ENCODE measurements around the gene LRP4.

The LRP4 gene

DNA sequence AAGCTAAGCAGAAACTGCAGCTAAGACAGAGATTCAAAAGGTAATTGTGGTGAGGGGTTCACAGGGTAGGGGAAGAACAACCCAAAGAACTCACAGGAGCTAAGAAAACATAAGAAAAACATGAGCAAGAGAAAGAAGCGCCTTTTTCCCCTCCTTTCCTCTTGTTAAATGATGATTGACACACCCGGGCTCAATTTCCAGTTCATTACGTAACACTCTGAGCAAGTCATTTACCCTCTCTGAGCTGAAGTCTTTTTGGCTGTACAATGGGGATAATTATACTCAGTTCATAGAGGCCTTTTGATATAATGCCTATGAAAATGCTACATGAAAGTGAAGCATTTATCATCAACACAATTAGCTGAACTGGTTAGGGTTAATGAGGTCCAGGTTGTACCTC is 17.2 kb downstream of the LRP4 start:
- Histone ChIP-seq H2AK5ac (ENCODE audit: low read length) (no peak overlapping the region), H3K23ac (ENCODE audit: low read length) (no peak overlapping the region), H3K36me3 (ENCODE audit: control insufficient read depth, insufficient read depth, low read length) (peaks cover 8% of the 10 kb centered on the region), H3K18ac (ENCODE audit: low read length) (no peak overlapping the region), H3K79me2 (ENCODE audit: control insufficient read depth, insufficient read depth, low read length) (peaks cover 26% of the 10 kb centered on the region), H3K4me3 (ENCODE audit: low read length) (no peak overlapping the region), H2BK120ac (ENCODE audit: low read depth, low read length) (no peak overlapping the region), H3K27me3 (ENCODE audit: insufficient read depth, low read length, poor library complexity) (no peaks in the 10 kb centered on the region), H2BK15ac (replicated peaks; ENCODE audit: low read depth) (no peak overlapping the region), H3K9ac (ENCODE audit: low read length) (no peak overlapping the region), H4K5ac (ENCODE audit: low read length) (no peak overlapping the region), H2BK5ac (ENCODE audit: low read length) (no peak overlapping the region), H3K4ac (ENCODE audit: low read depth, low read length) (no peak overlapping the region), H4K8ac (ENCODE audit: low read depth, low read length) (no peak overlapping the region), H3K27ac (ENCODE audit: low read depth, low read length) (no peak overlapping the region), H3K56ac (ENCODE audit: low read length) (no peak overlapping the region), H3K79me1 (ENCODE audit: low read length) (peaks cover 13% of the 10 kb centered on the region), H3K4me1 (ENCODE audit: control insufficient read depth, low read depth, low read length) (no peaks in the 10 kb centered on the region), H3K4me2 (ENCODE audit: low read length) (no peak overlapping the region)
- WGBS (ENCODE audit: extremely low coverage, insufficient coverage, low lambda C conversion rate) = no CpG with 5 or more reads among the region's 3 CpGs
- DNase-seq = no peak

DNA sequence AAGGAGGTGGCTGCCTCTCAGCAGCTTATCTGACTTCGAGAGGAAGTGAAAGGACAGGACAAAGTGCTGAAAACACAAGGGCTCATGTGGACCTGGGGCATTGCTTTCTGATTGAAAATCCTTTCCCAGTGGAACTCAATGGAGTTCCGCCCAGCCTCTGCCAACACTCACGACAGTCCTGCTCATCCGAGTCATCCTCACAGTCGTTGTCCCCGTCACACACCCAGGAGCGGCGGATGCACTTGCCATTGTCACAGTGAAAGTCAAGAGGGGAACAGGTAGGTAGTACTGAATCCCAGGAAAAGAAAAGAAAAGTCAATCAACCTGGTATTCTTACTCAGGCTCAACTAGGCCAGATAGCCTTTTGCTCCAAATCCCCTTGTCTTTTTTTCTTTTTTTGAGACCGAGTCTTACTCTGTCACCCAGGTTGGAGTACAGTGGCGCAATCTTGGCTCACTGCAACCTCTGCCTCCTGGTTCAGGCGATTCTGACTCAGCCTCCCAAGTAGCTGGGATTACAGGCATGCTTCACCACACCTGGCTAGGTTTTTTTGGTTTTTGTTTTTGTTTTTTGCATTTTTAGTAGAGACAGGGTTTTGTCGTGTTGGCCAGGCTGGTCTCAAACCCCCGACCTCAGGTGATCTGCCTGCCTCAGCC is 18.1 kb downstream of the LRP4 start:
- no peak overlapping the region for H2BK120ac ChIP-seq (ENCODE audit: low read depth, low read length)
- H3K79me2 ChIP-seq (ENCODE audit: control insufficient read depth, insufficient read depth, low read length) = peaks cover 21% of the 10 kb centered on the region
- H3K4me2 ChIP-seq (ENCODE audit: low read length) = no peak overlapping the region
- H3K4me3 ChIP-seq (ENCODE audit: low read length) = no peak overlapping the region
- H3K23ac ChIP-seq (ENCODE audit: low read length) = no peak overlapping the region
- no peak overlapping the region for H3K56ac ChIP-seq (ENCODE audit: low read length)
- no peaks in the 10 kb centered on the region for H3K4me1 ChIP-seq (ENCODE audit: control insufficient read depth, low read depth, low read length)
- no peak for DNase-seq
- no peak overlapping the region for H3K27ac ChIP-seq (ENCODE audit: low read depth, low read length)
- H3K4ac ChIP-seq (ENCODE audit: low read depth, low read length) = no peak overlapping the region
- H2AK5ac ChIP-seq (ENCODE audit: low read length) = no peak overlapping the region
- H3K27me3 ChIP-seq (ENCODE audit: insufficient read depth, low read length, poor library complexity) = no peaks in the 10 kb centered on the region
- no peak overlapping the region for H2BK15ac ChIP-seq (replicated peaks; ENCODE audit: low read depth)
- H3K79me1 ChIP-seq (ENCODE audit: low read length) = peaks cover 12% of the 10 kb centered on the region
- H3K36me3 ChIP-seq (ENCODE audit: control insufficient read depth, insufficient read depth, low read length) = peaks cover 8% of the 10 kb centered on the region
- no peak overlapping the region for H2BK5ac ChIP-seq (ENCODE audit: low read length)
- no peak overlapping the region for H3K18ac ChIP-seq (ENCODE audit: low read length)
- no CpG with 5 or more reads among the region's 13 CpGs for WGBS (ENCODE audit: extremely low coverage, insufficient coverage, low lambda C conversion rate)
- no peak overlapping the region for H4K8ac ChIP-seq (ENCODE audit: low read depth, low read length)
- H4K5ac ChIP-seq (ENCODE audit: low read length) = no peak overlapping the region
- no peak overlapping the region for H3K9ac ChIP-seq (ENCODE audit: low read length)

DNA sequence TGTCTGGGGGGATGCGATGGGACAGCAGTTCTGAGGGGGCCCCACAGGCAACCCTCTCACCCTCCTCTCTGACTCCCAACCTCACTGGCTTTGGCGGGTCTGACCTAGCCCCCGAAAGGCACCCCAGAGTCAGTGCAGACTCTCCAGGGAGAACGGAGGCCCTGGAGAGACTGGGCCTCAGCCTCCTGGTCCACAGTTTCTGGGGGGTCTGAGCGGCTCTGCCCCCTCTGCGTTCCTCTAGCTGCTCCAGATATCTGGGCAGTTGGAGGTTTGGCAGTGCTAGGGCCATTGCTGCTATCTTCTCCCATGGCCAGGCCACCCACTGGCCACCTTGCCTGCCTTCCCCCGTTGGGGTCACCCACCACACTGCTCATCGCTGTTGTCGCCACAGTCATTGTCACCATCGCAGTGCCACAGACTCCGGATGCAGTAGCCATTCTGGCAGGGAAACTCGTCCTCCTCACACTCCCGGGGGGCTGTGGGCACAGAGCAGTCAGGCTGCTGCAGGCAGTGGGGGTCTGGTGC is 18.8 kb downstream of the LRP4 start:
- H2AK5ac ChIP-seq (ENCODE audit: low read length) = no peak overlapping the region
- H2BK120ac ChIP-seq (ENCODE audit: low read depth, low read length) = no peak overlapping the region
- H3K9ac ChIP-seq (ENCODE audit: low read length) = no peak overlapping the region
- no peak overlapping the region for H3K23ac ChIP-seq (ENCODE audit: low read length)
- H4K5ac ChIP-seq (ENCODE audit: low read length) = no peak overlapping the region
- no peak for DNase-seq
- H3K4me1 ChIP-seq (ENCODE audit: control insufficient read depth, low read depth, low read length) = no peaks in the 10 kb centered on the region
- H3K27ac ChIP-seq (ENCODE audit: low read depth, low read length) = no peak overlapping the region
- no peak overlapping the region for H3K56ac ChIP-seq (ENCODE audit: low read length)
- H3K36me3 ChIP-seq (ENCODE audit: control insufficient read depth, insufficient read depth, low read length) = peaks cover 8% of the 10 kb centered on the region
- no peak overlapping the region for H3K18ac ChIP-seq (ENCODE audit: low read length)
- WGBS (ENCODE audit: extremely low coverage, insufficient coverage, low lambda C conversion rate) = no CpG with 5 or more reads among the region's 13 CpGs
- H3K79me1 ChIP-seq (ENCODE audit: low read length) = peaks cover 10% of the 10 kb centered on the region
- no peak overlapping the region for H2BK15ac ChIP-seq (replicated peaks; ENCODE audit: low read depth)
- no peaks in the 10 kb centered on the region for H3K27me3 ChIP-seq (ENCODE audit: insufficient read depth, low read length, poor library complexity)
- no peak overlapping the region for H3K4ac ChIP-seq (ENCODE audit: low read depth, low read length)
- no peak overlapping the region for H3K4me3 ChIP-seq (ENCODE audit: low read length)
- no peak overlapping the region for H2BK5ac ChIP-seq (ENCODE audit: low read length)
- H4K8ac ChIP-seq (ENCODE audit: low read depth, low read length) = no peak overlapping the region
- no peak overlapping the region for H3K4me2 ChIP-seq (ENCODE audit: low read length)
- H3K79me2 ChIP-seq (ENCODE audit: control insufficient read depth, insufficient read depth, low read length) = peaks cover 17% of the 10 kb centered on the region

DNA sequence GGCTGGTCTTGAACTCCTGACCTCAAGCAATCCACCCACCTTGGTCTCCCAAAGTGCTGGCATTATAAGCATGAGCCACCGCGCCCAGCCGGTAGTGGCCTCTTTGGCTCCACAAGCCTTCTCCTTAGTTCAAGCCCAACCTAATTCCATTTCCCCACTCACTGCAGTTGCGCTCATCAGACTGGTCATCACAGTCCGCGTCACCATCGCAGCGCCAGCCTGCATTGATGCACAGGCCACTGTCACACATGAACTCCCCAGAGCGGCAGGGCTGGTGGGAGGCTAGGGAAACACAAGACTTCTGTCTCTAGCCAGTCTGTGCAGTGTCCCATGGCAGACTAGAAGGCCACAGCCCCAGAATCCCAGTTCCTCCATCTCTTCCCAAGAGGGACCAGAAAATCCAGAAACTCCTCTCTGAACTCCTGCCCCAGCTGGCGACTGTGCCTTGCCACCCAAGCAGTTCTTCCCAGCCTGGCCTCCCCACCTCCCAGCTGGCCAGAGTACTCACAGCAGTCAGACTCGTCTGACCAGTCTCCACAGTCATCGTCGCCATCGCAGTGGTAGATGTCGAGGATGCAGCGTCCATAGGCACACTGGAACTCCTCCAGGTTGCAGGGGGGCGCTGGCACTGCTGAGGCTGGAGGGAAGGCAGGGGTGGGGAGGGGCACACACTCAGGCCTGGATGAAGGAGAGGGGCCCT is 19.8 kb downstream of the LRP4 start:
- Histone ChIP-seq H4K5ac (ENCODE audit: low read length) (no peak overlapping the region), H2BK15ac (replicated peaks; ENCODE audit: low read depth) (no peak overlapping the region), H3K27ac (ENCODE audit: low read depth, low read length) (no peak overlapping the region), H3K79me2 (ENCODE audit: control insufficient read depth, insufficient read depth, low read length) (peaks cover 7% of the 10 kb centered on the region), H2AK5ac (ENCODE audit: low read length) (no peak overlapping the region), H3K4me2 (ENCODE audit: low read length) (no peak overlapping the region), H3K27me3 (ENCODE audit: insufficient read depth, low read length, poor library complexity) (no peaks in the 10 kb centered on the region), H2BK120ac (ENCODE audit: low read depth, low read length) (no peak overlapping the region), H3K79me1 (ENCODE audit: low read length) (peaks cover 5% of the 10 kb centered on the region), H3K36me3 (ENCODE audit: control insufficient read depth, insufficient read depth, low read length) (peaks cover 10% of the 10 kb centered on the region), H4K8ac (ENCODE audit: low read depth, low read length) (no peak overlapping the region), H3K23ac (ENCODE audit: low read length) (no peak overlapping the region), H3K56ac (ENCODE audit: low read length) (no peak overlapping the region), H3K4ac (ENCODE audit: low read depth, low read length) (no peak overlapping the region), H2BK5ac (ENCODE audit: low read length) (no peak overlapping the region), H3K4me1 (ENCODE audit: control insufficient read depth, low read depth, low read length) (no peaks in the 10 kb centered on the region), H3K9ac (ENCODE audit: low read length) (no peak overlapping the region), H3K4me3 (ENCODE audit: low read length) (no peak overlapping the region), H3K18ac (ENCODE audit: low read length) (no peak overlapping the region)
- no CpG with 5 or more reads among the region's 17 CpGs for WGBS (ENCODE audit: extremely low coverage, insufficient coverage, low lambda C conversion rate)
- DNase-seq = no peak

DNA sequence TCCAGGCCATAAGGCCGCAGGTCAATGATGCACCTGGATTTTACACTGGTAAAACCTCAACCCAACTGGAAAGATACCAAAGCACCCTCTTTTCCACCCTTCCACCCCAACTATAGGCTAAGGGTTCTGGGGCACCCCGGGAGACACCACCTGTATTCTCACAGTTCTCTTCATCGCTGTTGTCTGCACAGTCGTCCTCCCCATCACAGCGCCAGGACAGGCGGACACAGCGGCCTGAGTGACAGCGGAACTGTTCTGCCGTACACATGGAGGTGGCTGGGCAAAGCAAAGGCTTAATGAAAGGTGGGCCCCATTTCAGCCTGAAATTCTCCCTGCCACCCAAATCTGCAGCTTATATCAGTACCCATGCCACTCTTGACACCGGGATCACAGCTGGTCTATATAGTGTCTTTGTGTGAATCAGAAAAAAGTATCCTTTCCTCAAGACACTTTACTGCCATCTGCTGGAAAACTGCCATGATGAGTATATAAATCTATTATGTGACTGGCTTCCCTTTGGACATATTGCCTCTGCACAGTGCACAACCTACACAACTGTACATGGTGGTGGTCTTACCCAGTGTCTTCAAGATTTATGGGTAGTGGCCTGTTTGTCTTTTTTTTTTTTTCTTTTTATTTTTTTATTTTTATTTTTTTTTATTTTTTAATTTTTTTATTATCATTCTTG is 21.5 kb downstream of the LRP4 start:
- Histone ChIP-seq H3K18ac (ENCODE audit: low read length) (no peak overlapping the region), H3K9ac (ENCODE audit: low read length) (no peak overlapping the region), H2BK5ac (ENCODE audit: low read length) (no peak overlapping the region), H3K4me2 (ENCODE audit: low read length) (no peak overlapping the region), H3K56ac (ENCODE audit: low read length) (no peak overlapping the region), H3K4ac (ENCODE audit: low read depth, low read length) (no peak overlapping the region), H3K4me1 (ENCODE audit: control insufficient read depth, low read depth, low read length) (no peaks in the 10 kb centered on the region), H3K27me3 (ENCODE audit: insufficient read depth, low read length, poor library complexity) (no peaks in the 10 kb centered on the region), H4K8ac (ENCODE audit: low read depth, low read length) (no peak overlapping the region), H3K79me2 (ENCODE audit: control insufficient read depth, insufficient read depth, low read length) (no peaks in the 10 kb centered on the region), H2BK15ac (replicated peaks; ENCODE audit: low read depth) (no peak overlapping the region), H3K23ac (ENCODE audit: low read length) (no peak overlapping the region), H2AK5ac (ENCODE audit: low read length) (no peak overlapping the region), H3K27ac (ENCODE audit: low read depth, low read length) (no peak overlapping the region), H3K4me3 (ENCODE audit: low read length) (no peak overlapping the region), H3K79me1 (ENCODE audit: low read length) (peaks cover 3% of the 10 kb centered on the region), H3K36me3 (ENCODE audit: control insufficient read depth, insufficient read depth, low read length) (peaks cover 10% of the 10 kb centered on the region), H2BK120ac (ENCODE audit: low read depth, low read length) (no peak overlapping the region), H4K5ac (ENCODE audit: low read length) (no peak overlapping the region)
- peak; percentile 54 for DNase-seq
- no CpG with 5 or more reads among the region's 10 CpGs for WGBS (ENCODE audit: extremely low coverage, insufficient coverage, low lambda C conversion rate)
